K562 (cell line): ENCODE data around the gene SLC4A1. TPM values are rescaled to one million over a fixed set of nuclear protein-coding genes. Genes with fewer than 3 reads are reported as not detected.

Source experiments
- ARID1B ChIP-seq: fragments of 450-650 bp; IDR thresholded peaks from 2 replicates; pipeline ENCODE4 v1.6.1; 2016; ENCODE audit warnings: antibody characterized with exemption, mild to moderate bottlenecking, inconsistent platforms
- BRF1 ChIP-seq: IDR thresholded peaks from 3 replicates; pipeline ENCODE4 v1.6.1; 2011; ENCODE audit warnings: borderline replicate concordance, mild to moderate bottlenecking; ENCODE audit not compliant: insufficient read length; ENCODE audit errors: extremely low read depth
- GABPA ChIP-seq: fragments of 200-800 bp; sonication (Bioruptor generic); conservative IDR thresholded peaks from 2 replicates; pipeline ENCODE4 v1.6.1; 2016; ENCODE audit warnings: low read depth, missing genetic modification characterization, missing compliant biosample characterization
- HDAC1 ChIP-seq, 2 experiments: fragments of 450-650 bp; IDR thresholded peaks; 2 replicates each; pipeline ENCODE4 v1.6.1; 2016 to 2017; ENCODE audit warnings: inconsistent platforms in 1 of 2, mild to moderate bottlenecking in 1 of 2, moderate library complexity in 1 of 2
- L3MBTL2 ChIP-seq: fragments of 450-650 bp; IDR thresholded peaks from 2 replicates; pipeline ENCODE4 v1.6.1; 2016; ENCODE audit warnings: mild to moderate bottlenecking, moderate library complexity
- LCOR ChIP-seq: sonication (generic); formaldehyde crosslinking; IDR thresholded peaks from 2 replicates; pipeline ENCODE4 v1.8.0; 2022; ENCODE audit warnings: mild to moderate bottlenecking, missing genetic modification reagents
- MTA3 ChIP-seq: fragments of 450-650 bp; formaldehyde crosslinking; IDR thresholded peaks from 2 replicates; pipeline ENCODE4 v1.6.1; 2017; ENCODE audit warnings: mild to moderate bottlenecking, borderline replicate concordance
- POLR2AphosphoS5 ChIP-seq: IDR thresholded peaks from 2 replicates; pipeline ENCODE4 v1.6.1; 2011; ENCODE audit warnings: mild to moderate bottlenecking, low read depth, low read length, moderate library complexity; ENCODE audit not compliant: control insufficient read depth, insufficient read depth
- POLR2B ChIP-seq: fragments of 450-650 bp; IDR thresholded peaks from 2 replicates; pipeline ENCODE4 v1.6.1; 2018; ENCODE audit warnings: low read depth; ENCODE audit not compliant: partially characterized antibody
- polyA plus RNA-seq, 8 experiments: library from polyadenylated mRNA; depleted of rRNA in 4 of 8; stranded (reverse) in 5 of 8; unstranded in 3 of 8; fragments of >200 nt; fragmentation: Nextera tagmentation in 2 of 8; fragmentation: Illumina TruSeq in 1 of 8; extraction: Ambion mirVana in 2 of 8; extraction: Trizol in 1 of 8; gene quantifications; 2 replicates each; pipeline versions ENCODE4 v1.2.1 to v1.2.3, GENCODE V29; 2011 to 2014; ENCODE audit warnings: inconsistent platforms in 1 of 8, missing spikeins in 1 of 8
- total RNA-seq, 7 experiments: library from RNA; depleted of rRNA in 6 of 7; stranded (reverse); fragments of >200 nt in 6 of 7; fragmentation: Illumina TruSeq in 2 of 7; extraction: Trizol in 2 of 7; gene quantifications; 2 replicates each; pipeline versions ENCODE4 v1.2.1 to v1.2.3, GENCODE V29; 2011 to 2021; ENCODE audit warnings: low replicate concordance in 1 of 7
- TF ChIP-seq, protein P1 (sequence below): fragments of 200-400 bp; formaldehyde crosslinking; IDR thresholded peaks from 2 replicates; pipeline ENCODE4 v1.6.1; 2017; ENCODE audit warnings: mild to moderate bottlenecking, low read depth, low read length, moderate library complexity
- TF ChIP-seq, protein P2 (sequence below), 2 experiments: fragments of 450-650 bp; conservative IDR thresholded peaks; 2 replicates each; pipeline ENCODE4 v1.6.1; 2017; ENCODE audit warnings: mild to moderate bottlenecking in 2 of 2, moderate library complexity in 2 of 2
- TF ChIP-seq, protein P3 (sequence below): fragments of 250-450 bp; sonication (Bioruptor Pico); IDR thresholded peaks from 2 replicates; pipeline ENCODE4 v1.9.0; 2021; ENCODE audit warnings: mild to moderate bottlenecking, inconsistent platforms

The SLC4A1 gene
- total and polyA plus RNA-seq, 9 of the 15 experiments (the other 6 are each of a cell fraction or from before 2014, with no cell fraction given) = 0.14 to 1.00 (median 0.53) TPM

DNA sequence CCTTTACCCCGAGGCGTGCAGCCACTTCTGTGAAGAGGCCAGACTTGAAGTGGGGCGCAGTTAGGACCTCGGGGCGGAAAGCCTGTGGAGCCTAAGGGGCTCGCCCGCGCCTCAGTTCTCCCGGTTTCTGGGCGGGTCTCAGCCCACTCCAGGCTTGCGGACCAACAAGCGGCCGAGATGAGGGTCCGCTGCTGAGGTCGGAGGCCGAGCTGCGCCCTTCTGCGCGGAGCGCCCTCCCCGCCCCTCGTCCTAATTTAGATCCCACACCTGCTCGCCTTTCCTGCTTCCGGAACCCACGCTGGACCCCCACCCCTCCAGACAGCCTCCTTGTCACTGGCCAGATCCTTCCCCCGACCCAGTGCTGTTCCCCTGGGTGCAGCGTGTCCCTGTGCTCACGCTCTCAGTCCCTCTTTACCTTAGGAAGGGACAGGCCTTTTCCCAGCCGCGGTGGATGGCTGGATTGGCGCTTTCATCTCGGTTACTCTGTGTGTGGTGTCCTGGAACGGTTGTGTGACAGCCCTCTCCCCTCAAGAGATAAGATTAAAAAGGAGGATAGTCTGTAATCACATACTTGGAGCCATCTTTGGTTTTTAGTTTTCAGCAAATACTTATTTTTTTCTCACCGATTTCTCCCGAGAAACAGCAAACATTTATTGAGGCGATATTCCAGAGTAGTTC is 67.3 kb downstream of the SLC4A1 start (continued):
- TF ChIP-seq GABPA (tag) (peak; percentile 73), POLR2B (peak; percentile 46), MTA3 (0 out of 2 replicates have a peak, but pooled peaks have one; percentile 28), BRF1 (no peak), ARID1B (peak; percentile 29; the same call in 1 of the 2 replicates), L3MBTL2 (peak; percentile 10; the same call in 1 of the 2 replicates), LCOR (no peak), POLR2AphosphoS5 (peak; percentile 55; the same call in 1 of the 2 replicates), HDAC1 (IDR thresholded peaks at IDR 0.05) (0 out of 4 replicates have a peak, but pooled peaks of 1 of the 2 experiments have one; percentile 37)
- TF ChIP-seq, protein P1, sequence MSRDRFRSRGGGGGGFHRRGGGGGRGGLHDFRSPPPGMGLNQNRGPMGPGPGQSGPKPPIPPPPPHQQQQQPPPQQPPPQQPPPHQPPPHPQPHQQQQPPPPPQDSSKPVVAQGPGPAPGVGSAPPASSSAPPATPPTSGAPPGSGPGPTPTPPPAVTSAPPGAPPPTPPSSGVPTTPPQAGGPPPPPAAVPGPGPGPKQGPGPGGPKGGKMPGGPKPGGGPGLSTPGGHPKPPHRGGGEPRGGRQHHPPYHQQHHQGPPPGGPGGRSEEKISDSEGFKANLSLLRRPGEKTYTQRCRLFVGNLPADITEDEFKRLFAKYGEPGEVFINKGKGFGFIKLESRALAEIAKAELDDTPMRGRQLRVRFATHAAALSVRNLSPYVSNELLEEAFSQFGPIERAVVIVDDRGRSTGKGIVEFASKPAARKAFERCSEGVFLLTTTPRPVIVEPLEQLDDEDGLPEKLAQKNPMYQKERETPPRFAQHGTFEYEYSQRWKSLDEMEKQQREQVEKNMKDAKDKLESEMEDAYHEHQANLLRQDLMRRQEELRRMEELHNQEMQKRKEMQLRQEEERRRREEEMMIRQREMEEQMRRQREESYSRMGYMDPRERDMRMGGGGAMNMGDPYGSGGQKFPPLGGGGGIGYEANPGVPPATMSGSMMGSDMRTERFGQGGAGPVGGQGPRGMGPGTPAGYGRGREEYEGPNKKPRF = no peak
- TF ChIP-seq, protein P2, sequence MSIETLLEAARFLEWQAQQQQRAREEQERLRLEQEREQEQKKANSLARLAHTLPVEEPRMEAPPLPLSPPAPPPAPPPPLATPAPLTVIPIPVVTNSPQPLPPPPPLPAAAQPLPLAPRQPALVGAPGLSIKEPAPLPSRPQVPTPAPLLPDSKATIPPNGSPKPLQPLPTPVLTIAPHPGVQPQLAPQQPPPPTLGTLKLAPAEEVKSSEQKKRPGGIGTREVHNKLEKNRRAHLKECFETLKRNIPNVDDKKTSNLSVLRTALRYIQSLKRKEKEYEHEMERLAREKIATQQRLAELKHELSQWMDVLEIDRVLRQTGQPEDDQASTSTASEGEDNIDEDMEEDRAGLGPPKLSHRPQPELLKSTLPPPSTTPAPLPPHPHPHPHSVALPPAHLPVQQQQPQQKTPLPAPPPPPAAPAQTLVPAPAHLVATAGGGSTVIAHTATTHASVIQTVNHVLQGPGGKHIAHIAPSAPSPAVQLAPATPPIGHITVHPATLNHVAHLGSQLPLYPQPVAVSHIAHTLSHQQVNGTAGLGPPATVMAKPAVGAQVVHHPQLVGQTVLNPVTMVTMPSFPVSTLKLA (conservative IDR thresholded peaks at IDR 0.05) = peak in 1 of 2 experiments; percentile 38; a peak in 1 of 4 replicates
- TF ChIP-seq, protein P3, sequence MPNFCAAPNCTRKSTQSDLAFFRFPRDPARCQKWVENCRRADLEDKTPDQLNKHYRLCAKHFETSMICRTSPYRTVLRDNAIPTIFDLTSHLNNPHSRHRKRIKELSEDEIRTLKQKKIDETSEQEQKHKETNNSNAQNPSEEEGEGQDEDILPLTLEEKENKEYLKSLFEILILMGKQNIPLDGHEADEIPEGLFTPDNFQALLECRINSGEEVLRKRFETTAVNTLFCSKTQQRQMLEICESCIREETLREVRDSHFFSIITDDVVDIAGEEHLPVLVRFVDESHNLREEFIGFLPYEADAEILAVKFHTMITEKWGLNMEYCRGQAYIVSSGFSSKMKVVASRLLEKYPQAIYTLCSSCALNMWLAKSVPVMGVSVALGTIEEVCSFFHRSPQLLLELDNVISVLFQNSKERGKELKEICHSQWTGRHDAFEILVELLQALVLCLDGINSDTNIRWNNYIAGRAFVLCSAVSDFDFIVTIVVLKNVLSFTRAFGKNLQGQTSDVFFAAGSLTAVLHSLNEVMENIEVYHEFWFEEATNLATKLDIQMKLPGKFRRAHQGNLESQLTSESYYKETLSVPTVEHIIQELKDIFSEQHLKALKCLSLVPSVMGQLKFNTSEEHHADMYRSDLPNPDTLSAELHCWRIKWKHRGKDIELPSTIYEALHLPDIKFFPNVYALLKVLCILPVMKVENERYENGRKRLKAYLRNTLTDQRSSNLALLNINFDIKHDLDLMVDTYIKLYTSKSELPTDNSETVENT = peak; percentile 68; the same call in 1 of the 2 replicates
